Measurements from ENCODE around the gene SLC25A42.
A peak's percentile ranks its signal among the peaks of the same experiment; 100 is the strongest.

DNA sequence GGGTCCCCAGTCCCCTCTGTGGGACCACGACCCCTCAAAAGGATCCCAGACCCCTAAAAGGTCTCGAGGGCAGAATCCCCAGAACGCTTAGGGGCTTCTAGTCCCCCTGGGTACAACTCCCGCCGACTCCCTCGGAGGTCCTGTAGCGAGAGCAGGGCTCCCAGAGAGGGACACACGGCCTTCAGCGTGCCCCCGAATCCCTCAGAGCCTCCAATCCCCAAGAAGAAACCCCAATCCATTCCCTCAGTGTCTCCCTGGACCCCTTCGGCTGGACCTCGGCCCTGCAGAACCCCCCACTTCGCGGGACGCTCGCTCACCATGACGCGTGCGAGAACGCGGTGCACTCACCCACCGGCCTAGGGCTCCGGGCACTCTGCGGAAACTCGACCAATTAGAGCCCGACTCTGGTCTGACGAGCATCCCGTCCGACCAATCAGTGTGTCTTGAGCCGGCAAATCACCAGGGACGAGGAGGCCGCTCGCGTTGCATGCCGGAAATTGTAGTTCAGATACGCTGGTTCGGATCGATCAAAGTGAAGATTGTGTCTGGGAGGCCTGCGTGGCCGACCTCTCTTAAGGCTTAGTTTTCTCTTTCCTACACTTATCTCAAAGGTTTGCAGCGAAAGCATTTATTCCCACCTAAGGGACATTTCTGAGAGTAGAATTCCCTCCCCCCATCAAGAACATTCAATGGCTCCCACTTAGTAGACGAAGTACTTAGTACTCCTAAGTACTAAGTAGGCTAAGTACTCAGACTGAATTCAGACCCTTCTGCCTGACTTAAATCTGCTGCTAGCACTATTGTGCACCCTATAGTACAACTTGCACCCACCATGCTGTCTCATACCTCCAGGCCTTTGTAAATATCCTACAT is 74.6 kb downstream of the SLC25A42 start, which contains the start of gene TMEM161A:
- TF ChIP-seq POLR2AphosphoS5 (IDR thresholded peaks at IDR 0.05; ENCODE audit: low read depth, low read length) (0 out of 2 replicates have a peak, but pooled peaks have one; percentile 54), POLR2A (IDR thresholded peaks at IDR 0.05; ENCODE audit: low read depth, low read length) (peak; percentile 68; the same call in 1 of the 2 replicates), TAF1 (IDR thresholded peaks at IDR 0.05; ENCODE audit: borderline replicate concordance, low read depth, low read length) (no peak)

All from GM12892 (cell line).